ENCODE data around the gene MS4A10.

GRCh38 chr11:60754887-60755286 lies 30.2 kb upstream of the MS4A10 start:
- no peak for TF ChIP-seq CTCF (IDR thresholded peaks at IDR 0.05)
- no peak for TF ChIP-seq POLR2A (IDR thresholded peaks at IDR 0.05)
